Right lobe of liver (tissue), 6 donors: ENCODE data around the gene RUBCN. TPM values are rescaled to one million over a fixed set of nuclear protein-coding genes. Genes with fewer than 3 reads are reported as not detected.
A peak's percentile ranks its signal among the peaks of the same experiment; 100 is the strongest.

Experiments
- ATAC-seq, 4 donors: fragments of 200-7000 bp; cut with Tn5 transposase; one replicate each; pipeline ENCODE4 v1.9.1; 2020; ENCODE audit warnings: mild to moderate bottlenecking in 4 of 4, moderate library complexity in 4 of 4
- DNase-seq, 3 donors: peaks; one replicate each; pipeline ENCODE4 v3.0.0-alpha.2; 2020
- H3K27ac ChIP-seq, 3 donors: fragments of 200-600 bp; one replicate each; pipeline ENCODE4 v1.8.0; 2022
- H3K27me3 ChIP-seq, 2 donors: fragments of 200-600 bp; one replicate each; pipeline ENCODE4 v1.8.0; 2022
- H3K36me3 ChIP-seq, 4 donors: fragments of 200-600 bp; sonication (generic) in 1 of 4; one replicate each; pipeline versions ENCODE4 v1.5.1 to v1.8.0; 2017 to 2022; ENCODE audit warnings: control low read depth in 1 of 4
- H3K4me1 ChIP-seq, 4 donors: fragments of 200-600 bp; sonication (generic) in 1 of 4; one replicate each; pipeline versions ENCODE4 v1.5.1 to v1.8.0; 2017 to 2022; ENCODE audit warnings: control low read depth in 1 of 4
- H3K4me3 ChIP-seq, 3 donors: fragments of 200-600 bp; one replicate each; pipeline ENCODE4 v1.8.0; 2022
- H3K9me3 ChIP-seq, 4 donors: fragments of 200-600 bp; sonication (generic) in 1 of 4; one replicate each; pipeline versions ENCODE4 v1.5.1 to v1.8.0; 2017 to 2022; ENCODE audit warnings: control low read depth in 1 of 4
- POLR2A ChIP-seq: fragments of 450-650 bp; IDR thresholded peaks from one replicate; pipeline ENCODE4 v1.6.1; 2017; ENCODE audit warnings: antibody characterized with exemption, mild to moderate bottlenecking
- WGBS: methylation state at CpG from one replicate; pipeline ENCODE4 v1.1.6; 2018; ENCODE audit warnings: low coverage, low lambda C conversion rate; ENCODE audit not compliant: insufficient coverage; ENCODE audit errors: missing lambda C conversion rate; 5-methylcytosine and 5-hydroxymethylcytosine counted together
- intact Hi-C, 2 donors: fragments of 100-400 bp; cut with DNase I; formaldehyde crosslinking; loops; one replicate each; pipeline versions ENCODE4 v1.11.2 to v1.14.1; 2022
- total RNA-seq, 6 experiments: library from RNA; depleted of rRNA in 2 of 6; stranded (reverse); fragments of >200 nt in 2 of 6; fragmentation: NEBNext Ultra II Directional in 3 of 6; extraction: Animal tissue kit (Norgen Biotek cat#: 25700) in 3 of 6; gene quantifications; one replicate each; pipeline versions ENCODE4 v1.1.0 to v1.2.4, GENCODE V29; 2016 to 2023
- TF ChIP-seq, protein P1 (sequence below), 4 donors: fragments of 200-600 bp in 3 of 4; fragments of 450-650 bp in 1 of 4; IDR thresholded peaks; one replicate each; pipeline versions ENCODE4 v1.5.1 to v1.8.0; 2016 to 2022; ENCODE audit warnings: antibody characterized with exemption in 4 of 4, mild to moderate bottlenecking in 2 of 4
- donor health status: DM: no; HTN: yes; CAD: no.
- donor health status: DM: no; HTN: no; CAD: no.
- donor health status: DM: no; HTN: no; CAD: no.
- donor health status: DM: no; HTN: yes; CAD: no.
- donor health status: DM: no; HTN: yes; CAD: no.

The RUBCN gene
- total RNA-seq, 6 experiments from 2014 or later, result 6.4 to 19.4 (median 7.7) TPM

DNA sequence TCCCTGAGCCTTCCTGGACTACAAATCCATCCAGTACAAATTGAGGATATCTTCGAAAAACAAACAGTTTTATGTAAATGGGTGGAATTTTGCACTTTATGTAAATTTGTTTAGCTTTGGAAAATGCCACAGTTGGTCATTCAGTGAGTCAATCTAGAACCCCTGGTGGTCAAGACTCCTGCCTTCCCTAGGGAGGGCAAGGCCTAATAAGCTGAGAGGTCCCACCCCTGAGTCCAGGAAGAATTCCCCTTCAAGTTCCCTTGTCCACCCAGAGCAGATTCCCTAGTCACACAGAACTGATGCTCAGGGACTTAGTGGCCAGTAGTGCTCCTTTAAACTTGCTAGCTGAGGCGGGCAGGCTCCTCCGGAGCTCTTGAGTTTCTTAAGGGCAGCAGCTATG is 6.1 kb upstream of the RUBCN start:
- Histone ChIP-seq H3K4me1 (peaks cover 0 to 8% (median 0%) of the 10 kb centered on the region in 4 donors), H3K27ac (no peak overlapping the region), H3K27me3 (no peaks in the 10 kb centered on the region), H3K36me3 (no peaks in the 10 kb centered on the region), H3K9me3 (no peaks in the 10 kb centered on the region), H3K4me3 (no peak overlapping the region)
- no peak for ATAC-seq
- 43% methylated on average over 1 of the region's 3 CpGs for WGBS
- TF ChIP-seq POLR2A, result no peak
- TF ChIP-seq, protein P1, sequence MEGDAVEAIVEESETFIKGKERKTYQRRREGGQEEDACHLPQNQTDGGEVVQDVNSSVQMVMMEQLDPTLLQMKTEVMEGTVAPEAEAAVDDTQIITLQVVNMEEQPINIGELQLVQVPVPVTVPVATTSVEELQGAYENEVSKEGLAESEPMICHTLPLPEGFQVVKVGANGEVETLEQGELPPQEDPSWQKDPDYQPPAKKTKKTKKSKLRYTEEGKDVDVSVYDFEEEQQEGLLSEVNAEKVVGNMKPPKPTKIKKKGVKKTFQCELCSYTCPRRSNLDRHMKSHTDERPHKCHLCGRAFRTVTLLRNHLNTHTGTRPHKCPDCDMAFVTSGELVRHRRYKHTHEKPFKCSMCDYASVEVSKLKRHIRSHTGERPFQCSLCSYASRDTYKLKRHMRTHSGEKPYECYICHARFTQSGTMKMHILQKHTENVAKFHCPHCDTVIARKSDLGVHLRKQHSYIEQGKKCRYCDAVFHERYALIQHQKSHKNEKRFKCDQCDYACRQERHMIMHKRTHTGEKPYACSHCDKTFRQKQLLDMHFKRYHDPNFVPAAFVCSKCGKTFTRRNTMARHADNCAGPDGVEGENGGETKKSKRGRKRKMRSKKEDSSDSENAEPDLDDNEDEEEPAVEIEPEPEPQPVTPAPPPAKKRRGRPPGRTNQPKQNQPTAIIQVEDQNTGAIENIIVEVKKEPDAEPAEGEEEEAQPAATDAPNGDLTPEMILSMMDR (IDR thresholded peaks at IDR 0.05), result no peak
- intact Hi-C loops, result no loop called here
- DNase-seq, result no peak

DNA sequence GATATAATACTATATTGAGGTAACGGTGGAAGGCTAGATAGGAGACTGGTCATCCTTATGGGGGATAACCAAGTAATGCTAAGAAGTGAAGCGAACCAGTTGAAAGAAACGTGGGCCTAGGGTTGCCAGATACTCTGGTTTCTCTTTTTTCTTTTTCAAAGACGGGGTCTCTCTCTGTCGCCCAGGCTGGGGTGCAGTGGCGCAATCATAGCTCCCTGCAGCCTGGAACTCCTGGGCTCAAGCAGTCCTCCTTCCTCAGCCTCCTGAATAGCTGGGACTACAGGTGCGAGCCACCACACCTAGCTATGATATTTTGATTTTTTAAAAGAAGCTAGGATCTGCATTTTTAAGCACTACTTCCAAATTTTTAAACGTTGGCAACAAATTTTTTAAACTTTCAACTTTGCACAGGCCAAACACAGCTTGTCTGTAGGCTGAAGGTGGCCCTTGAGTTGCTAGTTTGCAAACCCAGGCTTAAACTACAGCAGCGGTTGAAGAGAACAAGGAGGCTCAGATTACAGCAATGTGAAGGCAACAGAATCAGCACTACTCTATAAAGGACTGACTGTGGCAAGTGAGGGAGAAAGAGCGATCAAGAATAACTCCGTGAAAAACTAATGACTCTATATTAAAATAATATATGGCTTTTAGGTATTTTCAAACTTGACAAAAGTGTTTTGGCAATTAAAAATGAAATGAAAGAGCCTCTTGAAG is 1.2 kb upstream of the RUBCN start:
- TF ChIP-seq POLR2A, result no peak
- TF ChIP-seq, protein P1 (IDR thresholded peaks at IDR 0.05), result no peak
- 64% methylated on average over 7 of the region's 11 CpGs for WGBS
- DNase-seq (no peak), ATAC-seq (no peak)
- no peaks in the 10 kb centered on the region for H3K9me3 ChIP-seq
- no peaks in the 10 kb centered on the region for H3K27me3 ChIP-seq
- intact Hi-C loops, result no loop called here
- H3K4me1 ChIP-seq, result peaks cover 0 to 17% (median 0%) of the 10 kb centered on the region in 4 donors
- H3K27ac ChIP-seq, result no peak overlapping the region
- H3K36me3 ChIP-seq, result no peaks in the 10 kb centered on the region
- peak overlapping the region; percentile 83 to 93 (median 92) for H3K4me3 ChIP-seq

DNA sequence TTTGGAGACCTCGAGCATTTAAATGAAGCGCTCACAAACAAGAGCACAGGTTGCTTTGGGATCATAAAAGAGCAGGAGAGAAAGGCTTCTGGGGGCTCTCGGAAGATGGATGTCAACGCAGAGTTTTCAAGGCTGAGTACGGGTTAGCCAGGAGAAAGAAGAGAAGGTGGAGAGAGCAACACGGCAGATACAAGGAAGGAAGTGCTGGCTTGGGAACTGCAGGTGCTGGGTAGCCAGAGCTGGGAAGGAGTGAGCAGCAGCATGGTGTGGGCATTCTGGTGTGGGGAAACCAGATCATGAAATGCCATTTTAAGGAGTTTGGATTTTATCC is 580 bp upstream of the RUBCN start:
- Histone ChIP-seq H3K27me3 (no peaks in the 10 kb centered on the region), H3K4me1 (peaks cover 0 to 17% (median 0%) of the 10 kb centered on the region in 4 donors), H3K9me3 (no peaks in the 10 kb centered on the region), H3K4me3 (peak overlapping the region; percentile 83 to 93 (median 92)), H3K27ac (peak overlapping the region; percentile 32 to 48 (median 42)), H3K36me3 (no peaks in the 10 kb centered on the region)
- DNase-seq, result no peak
- intact Hi-C loops, result no loop called here
- 2% methylated on average over 6 of the region's 6 CpGs for WGBS
- TF ChIP-seq, protein P1 (IDR thresholded peaks at IDR 0.05), result no peak
- TF ChIP-seq POLR2A, result no peak
- peak; percentile 2 to 10 (median 6) for ATAC-seq

DNA sequence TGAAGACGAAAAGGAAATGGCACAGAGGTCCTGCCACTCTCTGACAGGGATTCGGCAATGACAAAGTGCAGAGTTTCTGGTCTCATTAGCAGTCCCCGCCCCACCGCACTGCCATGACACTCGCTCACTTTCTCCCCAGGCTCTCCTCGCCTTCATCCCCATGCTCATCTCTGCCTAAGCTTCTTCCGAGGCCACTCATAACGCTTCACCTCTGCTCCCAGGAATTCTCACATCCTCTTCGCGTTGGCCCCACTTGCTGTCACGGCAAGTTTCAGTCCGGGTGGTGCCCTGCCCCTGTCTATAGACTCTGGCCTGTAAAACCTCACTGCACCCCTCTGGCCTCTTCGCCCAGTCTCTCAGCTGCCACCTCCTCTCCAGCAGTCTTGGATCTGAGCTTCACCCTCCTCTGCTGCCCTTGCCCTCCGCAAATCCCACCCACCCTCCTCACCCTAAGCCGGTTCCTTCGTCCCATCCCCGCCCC is 654 bp downstream of the RUBCN start:
- DNase-seq, result peak in 1 of 3 donors; percentile 30
- peaks cover 0 to 17% (median 0%) of the 10 kb centered on the region in 4 donors for H3K4me1 ChIP-seq
- peak overlapping the region; percentile 83 to 93 (median 92) for H3K4me3 ChIP-seq
- no peaks in the 10 kb centered on the region for H3K9me3 ChIP-seq
- peak overlapping the region; percentile 40 to 76 (median 73) for H3K27ac ChIP-seq
- intact Hi-C loops, result no loop called here
- peak; percentile 2 to 14 (median 10) for ATAC-seq
- H3K27me3 ChIP-seq, result no peaks in the 10 kb centered on the region
- no peak for TF ChIP-seq POLR2A
- TF ChIP-seq, protein P1 (IDR thresholded peaks at IDR 0.05), result no peak
- under 1% methylated on average over 17 of the region's 17 CpGs for WGBS
- no peaks in the 10 kb centered on the region for H3K36me3 ChIP-seq
